ENCODE data around the gene CTU1. TPM values are rescaled to one million over a fixed set of nuclear protein-coding genes. Genes with fewer than 3 reads are reported as not detected.

Gene CTU1
- polyA plus RNA-seq, 4 donors, result 1.7 to 4.4 (median 2.6) TPM

- DNase-seq (ENCODE audit: low read depth in 4 of 4, low spot score in 3 of 4), result no peak
These were observed 26.8 kb upstream of the CTU1 start for GRCh38 chr19:51135004-51135403.

- DNase-seq (ENCODE audit: low read depth in 4 of 4, low spot score in 3 of 4), result no peak
These were observed 23.8 kb upstream of the CTU1 start for GRCh38 chr19:51131780-51132680.

GRCh38 chr19:51129716-51130115 lies 21.5 kb upstream of the CTU1 start:
- DNase-seq (ENCODE audit: low read depth in 4 of 4, low spot score in 3 of 4), result no peak

GRCh38 chr19:51128227-51128626 lies 20.0 kb upstream of the CTU1 start:
- no peak for DNase-seq (ENCODE audit: low read depth in 4 of 4, low spot score in 3 of 4)

- DNase-seq (ENCODE audit: low read depth in 4 of 4, low spot score in 3 of 4), result no peak
These were observed 19.5 kb upstream of the CTU1 start for GRCh38 chr19:51127755-51128154.

GRCh38 chr19:51127032-51127431 lies 18.8 kb upstream of the CTU1 start:
- no peak for DNase-seq (ENCODE audit: low read depth in 4 of 4, low spot score in 3 of 4)

GRCh38 chr19:51125421-51126075 lies 17.3 kb upstream of the CTU1 start:
- no peak for DNase-seq (ENCODE audit: low read depth in 4 of 4, low spot score in 3 of 4)

- no peak for DNase-seq (ENCODE audit: low read depth in 4 of 4, low spot score in 3 of 4)
These were observed 16.5 kb upstream of the CTU1 start, which contains the start of gene SIGLEC9 for GRCh38 chr19:51124729-51125128. SIGLEC9 (plus strand) TSS chr19:51124906; CDS start chr19:51124975, 69 bp downstream.

- DNase-seq (ENCODE audit: low read depth in 4 of 4, low spot score in 3 of 4), result no peak
These were observed 16.0 kb upstream of the CTU1 start for GRCh38 chr19:51124216-51124615.

GRCh38 chr19:51123802-51124201 lies 15.6 kb upstream of the CTU1 start:
- DNase-seq (ENCODE audit: low read depth in 4 of 4, low spot score in 3 of 4), result no peak

GRCh38 chr19:51123381-51123800 lies 15.2 kb upstream of the CTU1 start:
- DNase-seq (ENCODE audit: low read depth in 4 of 4, low spot score in 3 of 4), result no peak

- no peak for DNase-seq (ENCODE audit: low read depth in 4 of 4, low spot score in 3 of 4)
These were observed 14.1 kb upstream of the CTU1 start for GRCh38 chr19:51122112-51122981.

GRCh38 chr19:51121257-51121656 lies 13.0 kb upstream of the CTU1 start:
- DNase-seq (ENCODE audit: low read depth in 4 of 4, low spot score in 3 of 4), result no peak

GRCh38 chr19:51120160-51120559 lies 12.0 kb upstream of the CTU1 start:
- DNase-seq (ENCODE audit: low read depth in 4 of 4, low spot score in 3 of 4), result no peak

- DNase-seq (ENCODE audit: low read depth in 4 of 4, low spot score in 3 of 4), result no peak
These were observed 11.4 kb upstream of the CTU1 start for GRCh38 chr19:51119611-51120010.

GRCh38 chr19:51119101-51119500 lies 10.9 kb upstream of the CTU1 start:
- DNase-seq (ENCODE audit: low read depth in 4 of 4, low spot score in 3 of 4), result no peak

- DNase-seq (ENCODE audit: low read depth in 4 of 4, low spot score in 3 of 4), result no peak
These were observed 8.6 kb upstream of the CTU1 start for GRCh38 chr19:51116736-51117286.

- DNase-seq (ENCODE audit: low read depth in 4 of 4, low spot score in 3 of 4), result no peak
These were observed 6.0 kb upstream of the CTU1 start for GRCh38 chr19:51114087-51114729.

- no peak for DNase-seq (ENCODE audit: low read depth in 4 of 4, low spot score in 3 of 4)
These were observed 3.4 kb upstream of the CTU1 start for GRCh38 chr19:51111606-51112005.

GRCh38 chr19:51110666-51110971 lies 2.4 kb upstream of the CTU1 start:
- no peak for DNase-seq (ENCODE audit: low read depth in 4 of 4, low spot score in 3 of 4)
